Endothelial cell of umbilical vein (primary cell): ENCODE measurements around the gene BMP10. TPM values are rescaled to one million over a fixed set of nuclear protein-coding genes. Genes with fewer than 3 reads are reported as not detected.

Source experiments
- BruUV-seq: library from RNA; stranded (reverse); fragments of 400-500 nt; replicated peaks from 2 replicates; lab custom pipeline; 2021; lab: Mats Ljungman, UMichigan
- CTCF ChIA-PET: fragments of 300-600, 350-600 bp; sonication (Branson Sonifier 250); formaldehyde crosslinking; loops from one replicate; lab custom pipeline; 2021; ENCODE audit warnings: antibody characterized with exemption, inconsistent platforms; lab: Charles Lee
- POLR2A ChIA-PET: fragments of 300-600, 350-600 bp; sonication (Branson Sonifier 250); formaldehyde crosslinking; loops from one replicate; lab custom pipeline; 2021; ENCODE audit warnings: antibody characterized with exemption, inconsistent platforms; lab: Charles Lee
- DNase-seq: peaks from one replicate; pipeline ENCODE4 v3.0.0-alpha.2; 2011; ENCODE audit warnings: low read depth, low spot score
- FAIRE-seq: peaks from 2 replicates; lab custom pipeline; 2011; peaks lifted over from hg19 to GRCh38; lab: Jason Lieb, UNC
- H2AFZ ChIP-seq: 2 replicates; pipeline ENCODE4 v1.6.0; 2012; ENCODE audit warnings: low read depth, low read length, control low read depth, inconsistent platforms
- H3K27ac ChIP-seq: 2 replicates; pipeline ENCODE4 v1.5.1; 2011; ENCODE audit warnings: low read depth, mild to moderate bottlenecking, control low read depth, low read length, moderate library complexity; ENCODE audit not compliant: insufficient read depth
- H3K27me3 ChIP-seq, 2 experiments: 2 replicates each; pipeline versions ENCODE4 v1.6.0 to v1.6.1; 2011; ENCODE audit warnings: low read length in 2 of 2, mixed read lengths in 1 of 2; ENCODE audit not compliant: control insufficient read depth in 2 of 2, insufficient read depth in 2 of 2
- H3K36me3 ChIP-seq, 2 experiments: 2 replicates in 1 of 2; 3 replicates in 1 of 2; pipeline ENCODE4 v1.5.1; 2011; ENCODE audit warnings: low read length in 2 of 2, mild to moderate bottlenecking in 1 of 2, moderate library complexity in 1 of 2; ENCODE audit not compliant: control insufficient read depth in 2 of 2, insufficient read depth in 2 of 2; ENCODE audit errors: extremely low read depth in 1 of 2
- H3K4me1 ChIP-seq: 3 replicates; pipeline ENCODE4 v1.5.1; 2011; ENCODE audit warnings: mild to moderate bottlenecking, low read length; ENCODE audit not compliant: control insufficient read depth, insufficient read depth; ENCODE audit errors: extremely low read depth
- H3K4me2 ChIP-seq: 2 replicates; pipeline ENCODE4 v1.6.1; 2011; ENCODE audit warnings: low read length, control low read depth, mixed read lengths; ENCODE audit not compliant: insufficient read depth
- H3K4me3 ChIP-seq, 3 experiments: fragments of 200-600 bp in 1 of 3; sonication (generic), shearing (Covaris generic) in 1 of 3; replicated peaks in 1 of 3; 2 replicates each; pipeline ENCODE4 v1.5.1; 2011 to 2016; ENCODE audit warnings: control low read depth in 3 of 3, low read length in 3 of 3, mild to moderate bottlenecking in 2 of 3, inconsistent platforms in 1 of 3, low read depth in 1 of 3, moderate library complexity in 1 of 3; ENCODE audit not compliant: insufficient read depth in 1 of 3
- H3K79me2 ChIP-seq: 2 replicates; pipeline ENCODE4 v1.6.0; 2012; ENCODE audit warnings: low read length, inconsistent platforms; ENCODE audit not compliant: control insufficient read depth, insufficient read depth
- H3K9ac ChIP-seq: replicated peaks from 2 replicates; pipeline ENCODE3; 2011; ENCODE audit warnings: low read length, control low read depth; ENCODE audit not compliant: insufficient read depth; ENCODE audit errors: extremely low read depth
- H3K9me1 ChIP-seq: replicated peaks from 3 replicates; pipeline ENCODE4 v1.6.0; 2011; ENCODE audit warnings: mild to moderate bottlenecking, low read length; ENCODE audit not compliant: control insufficient read depth, insufficient read depth; ENCODE audit errors: extremely low read depth
- H3K9me3 ChIP-seq: replicated peaks from 2 replicates; pipeline ENCODE4 v1.5.1; 2012; ENCODE audit warnings: low read length, inconsistent platforms; ENCODE audit not compliant: control insufficient read depth, insufficient read depth
- H4K20me1 ChIP-seq: replicated peaks from 2 replicates; pipeline ENCODE3; 2011; ENCODE audit warnings: mild to moderate bottlenecking, low read length; ENCODE audit not compliant: control insufficient read depth, insufficient read depth; ENCODE audit errors: extremely low read depth
- CTCF ChIP-seq, 2 donors: IDR thresholded peaks; 1 replicate in 1 of 2; 2 replicates in 1 of 2; pipeline ENCODE4 v1.5.1; 2011; ENCODE audit warnings: low read length in 2 of 2, mild to moderate bottlenecking in 2 of 2, moderate library complexity in 2 of 2, control low read depth in 1 of 2, inconsistent platforms in 1 of 2, low read depth in 1 of 2; ENCODE audit not compliant: insufficient read depth in 1 of 2; ENCODE audit errors: extremely low read depth in 1 of 2
- GATA2 ChIP-seq: IDR thresholded peaks from 2 replicates; pipeline ENCODE4 v1.7.0; 2011; ENCODE audit warnings: low read depth, mild to moderate bottlenecking, moderate library complexity, mixed read lengths, low read length; ENCODE audit not compliant: insufficient read length, insufficient read depth
- JUN ChIP-seq: IDR thresholded peaks from 2 replicates; pipeline ENCODE4 v1.6.1; 2011; ENCODE audit warnings: borderline replicate concordance, low read depth; ENCODE audit not compliant: insufficient read length, insufficient read depth
- MYC ChIP-seq: IDR thresholded peaks from one replicate; pipeline ENCODE4 v1.6.1; 2011; ENCODE audit warnings: mild to moderate bottlenecking, low read depth, low read length
- POLR2A ChIP-seq: IDR thresholded peaks from 2 replicates; pipeline ENCODE4 v1.6.1; 2012; ENCODE audit warnings: low read depth, mild to moderate bottlenecking, control low read depth, low read length
- dilution Hi-C: fragments of 300-500 bp; cut with MboI; formaldehyde crosslinking; loops from one replicate; pipeline ENCODE4 v1.15.0; 2019; ENCODE audit warnings: low sequenced_read_pairs; ENCODE audit not compliant: extremely low pct_ligation_motif_present
- intact Hi-C: fragments of 100-400 bp; cut with micrococcal nuclease; formaldehyde crosslinking; loops from one replicate; pipeline ENCODE4 v1.10.0; 2022
- polyA plus RNA-seq, 4 experiments: library from polyadenylated mRNA; depleted of rRNA in 3 of 4; stranded (reverse) in 3 of 4; unstranded in 1 of 4; fragments of >200 nt; gene quantifications; 2 replicates each; pipeline versions ENCODE4 v1.2.1 to v1.2.3, GENCODE V29; 2011 to 2012; ENCODE audit warnings: missing spikeins in 1 of 4
- total RNA-seq: library from RNA; stranded (reverse); gene quantifications from 2 replicates; pipeline ENCODE4 v1.2.3, GENCODE V29; 2021

The BMP10 gene
- total and polyA plus RNA-seq, 2 donors (not counting 3 experiments of a cell fraction or from before 2014, with no cell fraction given), result not detected

- intact Hi-C loops (loop anchor here (2.0 to 5.0 kb wide), 4 partner anchors 36 to 1309 kb away; partner anchors contain the start of genes APLF, BMP10 and FBXO48), dilution Hi-C loops (no loop called here)
- H3K4me3 ChIP-seq, result no peak overlapping the region
- H4K20me1 ChIP-seq, result no peaks in the 10 kb centered on the region
- no peaks in the 10 kb centered on the region for H3K36me3 ChIP-seq
- POLR2A ChIA-PET, result no interaction called here
- peak overlapping the region; percentile 95 for H3K27ac ChIP-seq
- H3K9ac ChIP-seq, result no peak overlapping the region
- H2AFZ ChIP-seq, result no peak overlapping the region
- TF ChIP-seq CTCF (IDR thresholded peaks at IDR 0.05; ENCODE audit: extremely low read depth in 1 of 2, insufficient read depth in 1 of 2, low read depth in 1 of 2, low read length in 2 of 2) (no peak), POLR2A (no peak), GATA2 (no peak), MYC (no peak), JUN (no peak)
- DNase-seq, result no peak
- no peaks in the 10 kb centered on the region for H3K79me2 ChIP-seq
- CTCF ChIA-PET, result interaction anchor here (1.0 to 3.4 kb wide), 5 partner anchors 21 to 124 kb away, joined by 4 to 23 read pairs (median 4); no protein-coding TSS in a partner anchor
- no peaks in the 10 kb centered on the region for H3K27me3 ChIP-seq
- BruUV-seq, result no TSS peak
- no peaks in the 10 kb centered on the region for H3K9me1 ChIP-seq
- H3K4me2 ChIP-seq, result peak overlapping the region; percentile 50
- H3K9me3 ChIP-seq, result no peaks in the 10 kb centered on the region
- peaks cover 41% of the 10 kb centered on the region for H3K4me1 ChIP-seq
- no peak for FAIRE-seq
These were observed 38.0 kb downstream of the BMP10 start for GRCh38 chr2:68833162-68833561.
